GM12872 (cell line): ENCODE measurements around the gene SMIM10L2A.

Experiments used
- CTCF ChIP-seq: IDR thresholded peaks from 3 replicates; pipeline ENCODE4 v1.5.1; 2011; ENCODE audit warnings: low read depth, mild to moderate bottlenecking, low read length, moderate library complexity; ENCODE audit not compliant: insufficient read depth

Gene SMIM10L2A

DNA sequence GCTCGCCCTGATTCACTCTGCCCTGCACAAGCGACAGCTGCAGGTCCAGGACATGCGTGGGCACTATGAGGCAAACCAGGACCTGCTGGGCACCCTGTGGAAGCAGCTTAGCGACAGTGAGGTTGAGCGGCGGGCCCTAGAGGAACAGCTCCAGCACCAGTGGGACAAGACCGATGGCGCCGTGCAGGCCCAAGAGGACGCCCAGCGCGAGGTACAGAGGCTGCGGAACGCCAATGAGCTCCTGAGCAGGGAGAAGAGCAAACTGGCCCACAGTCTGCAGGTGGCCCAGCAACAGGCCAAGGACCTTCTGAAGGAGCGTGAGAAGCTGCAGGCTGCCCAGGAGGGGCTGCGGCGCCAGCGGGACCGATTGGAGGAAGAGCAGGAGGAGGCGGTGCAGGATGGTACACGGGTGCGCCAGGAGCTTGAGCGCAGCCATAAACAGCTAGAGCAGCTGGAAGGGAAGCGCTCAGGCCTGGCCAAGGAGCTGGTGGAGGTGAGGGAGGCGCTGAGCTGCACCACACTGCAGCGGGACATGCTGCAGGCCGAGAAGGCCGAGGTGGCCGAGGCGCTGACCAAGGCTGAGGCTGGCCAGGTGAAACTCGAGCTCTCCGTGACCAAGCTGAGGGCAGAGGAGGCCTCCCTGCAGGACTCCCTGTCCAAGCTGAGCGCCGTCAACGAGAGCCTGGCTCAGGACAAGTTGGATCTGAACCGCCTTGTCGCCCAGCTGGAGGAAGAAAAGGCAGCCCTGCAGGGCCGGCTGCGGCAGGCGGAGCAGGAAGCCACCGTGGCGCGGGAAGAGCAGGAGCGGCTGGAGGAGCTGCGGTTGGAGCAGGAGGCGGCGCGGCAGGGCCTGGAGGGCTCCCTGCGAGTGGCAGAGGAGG, 12.8 kb downstream of the SMIM10L2A start:
- TF ChIP-seq CTCF: no peak

GRCh38 chrX:135435139-135435922, 13.6 kb downstream of the SMIM10L2A start:
- no peak for TF ChIP-seq CTCF

DNA sequence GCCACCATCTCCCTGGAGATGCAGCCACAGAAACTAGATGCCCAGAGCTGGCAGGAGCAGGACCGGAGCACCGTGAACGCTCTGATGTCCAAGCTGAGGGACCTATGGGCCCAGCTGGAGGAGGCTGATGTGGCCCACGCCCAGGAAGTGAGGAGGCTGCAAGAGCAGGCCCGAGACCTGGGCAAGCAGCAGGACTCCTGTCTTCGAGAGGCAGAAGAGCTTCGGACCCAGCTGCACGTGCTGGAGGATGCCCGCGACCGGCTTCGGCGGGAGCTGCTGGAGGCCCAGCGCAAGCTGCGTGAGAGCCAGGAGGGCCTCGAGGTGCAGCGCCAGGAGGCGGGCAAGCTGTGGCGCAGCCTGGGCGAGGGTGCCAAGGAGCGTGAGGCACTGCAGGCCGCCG, 14.2 kb downstream of the SMIM10L2A start:
- TF ChIP-seq CTCF: no peak

GRCh38 chrX:135436456-135436855, 14.7 kb downstream of the SMIM10L2A start:
- TF ChIP-seq CTCF: no peak

DNA sequence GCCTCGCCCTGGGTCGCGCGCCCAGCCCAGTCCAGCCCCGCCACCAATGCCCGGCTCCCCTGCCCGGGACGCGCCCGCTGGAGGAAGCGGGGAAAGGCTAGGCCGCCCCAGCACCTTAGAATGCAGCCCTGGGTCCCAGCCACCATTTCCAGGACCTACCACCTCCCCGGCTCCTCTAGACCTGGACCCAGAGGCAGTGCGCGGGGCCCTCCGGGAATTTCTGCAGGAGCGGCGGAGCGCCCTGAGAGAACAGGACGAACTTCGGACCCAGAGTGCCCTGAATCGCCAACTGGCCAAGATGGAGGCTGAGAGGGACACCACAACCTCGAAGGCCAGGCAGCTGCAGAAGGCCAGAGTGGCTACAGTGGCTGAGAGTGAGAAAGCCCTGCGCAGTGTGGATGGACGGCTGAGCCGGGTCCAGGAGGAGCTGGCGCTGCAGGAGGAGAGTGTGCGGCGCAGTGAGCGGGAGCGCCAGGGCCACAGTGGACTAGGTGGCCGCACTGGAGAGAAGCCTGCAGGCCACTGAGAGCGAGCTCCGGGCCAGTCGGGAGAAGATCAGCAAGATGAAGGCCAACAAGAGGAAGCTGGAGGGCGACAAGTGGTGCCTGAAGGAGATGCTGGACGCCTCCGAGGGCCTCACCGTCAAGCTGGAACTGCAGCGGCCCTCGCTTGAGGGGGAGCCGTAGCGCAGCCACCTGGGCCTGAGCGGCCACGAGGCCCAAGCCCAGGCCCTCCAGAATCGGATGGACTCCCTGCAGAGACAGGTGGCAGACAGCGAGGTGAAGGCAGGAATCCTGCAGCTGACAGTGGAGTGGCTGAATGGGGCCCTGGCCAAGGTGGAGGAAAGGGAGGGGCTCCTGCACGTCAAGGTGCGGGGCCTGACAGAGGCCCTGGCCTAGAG, 15.5 kb downstream of the SMIM10L2A start:
- no peak for TF ChIP-seq CTCF

DNA sequence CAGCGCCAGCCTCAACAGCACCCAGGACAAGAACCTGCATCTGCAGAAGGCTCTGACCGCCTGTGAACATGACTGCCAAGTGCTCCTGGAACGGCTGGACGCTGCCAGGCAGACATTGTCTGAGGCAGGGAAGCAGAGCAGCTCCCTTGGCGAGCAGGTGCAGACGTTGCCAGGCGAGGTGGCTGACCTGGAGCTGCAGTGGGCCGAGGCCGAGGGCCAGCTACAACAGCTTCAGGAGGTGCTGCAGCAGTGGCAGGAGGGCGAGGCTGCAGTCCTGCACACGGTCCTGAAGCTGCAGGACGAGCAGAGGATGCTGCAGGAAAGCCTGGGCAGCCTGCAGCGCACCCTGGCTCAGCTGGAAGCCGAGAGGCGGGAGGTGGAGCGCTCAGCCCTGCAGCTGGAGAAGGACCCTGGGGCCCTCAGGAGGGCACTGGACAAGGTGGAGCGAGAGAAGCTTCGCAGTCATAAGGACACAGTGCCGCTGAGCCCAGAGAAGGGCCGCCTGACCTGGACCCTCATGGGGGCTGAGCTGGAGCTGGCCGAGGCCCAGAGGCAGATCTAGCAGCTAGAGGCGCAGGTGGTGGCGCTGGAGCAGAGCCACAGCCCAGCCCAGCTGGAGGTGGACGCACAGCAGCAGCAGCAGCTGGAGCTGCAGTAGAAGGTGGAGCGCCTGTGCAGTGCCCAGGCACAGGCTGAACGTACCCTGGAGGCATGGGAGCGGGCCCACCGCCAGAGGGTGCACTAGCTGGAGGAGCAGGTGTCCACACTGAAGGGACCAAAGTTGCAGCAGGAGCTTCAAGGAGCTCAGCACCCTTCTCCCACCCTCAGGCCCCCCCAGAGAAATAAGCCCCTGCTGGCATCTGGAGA, 16.4 kb downstream of the SMIM10L2A start:
- 0 out of 3 replicates have a peak, but pooled peaks have one; percentile 11 for TF ChIP-seq CTCF
